ENCODE measurements around the gene CD81.

GRCh38 chr11:2379466-2380174 lies 2.5 kb downstream of the CD81 start:
- no peak for TF ChIP-seq EP300 (IDR thresholded peaks at IDR 0.05)
- TF ChIP-seq, protein P1, sequence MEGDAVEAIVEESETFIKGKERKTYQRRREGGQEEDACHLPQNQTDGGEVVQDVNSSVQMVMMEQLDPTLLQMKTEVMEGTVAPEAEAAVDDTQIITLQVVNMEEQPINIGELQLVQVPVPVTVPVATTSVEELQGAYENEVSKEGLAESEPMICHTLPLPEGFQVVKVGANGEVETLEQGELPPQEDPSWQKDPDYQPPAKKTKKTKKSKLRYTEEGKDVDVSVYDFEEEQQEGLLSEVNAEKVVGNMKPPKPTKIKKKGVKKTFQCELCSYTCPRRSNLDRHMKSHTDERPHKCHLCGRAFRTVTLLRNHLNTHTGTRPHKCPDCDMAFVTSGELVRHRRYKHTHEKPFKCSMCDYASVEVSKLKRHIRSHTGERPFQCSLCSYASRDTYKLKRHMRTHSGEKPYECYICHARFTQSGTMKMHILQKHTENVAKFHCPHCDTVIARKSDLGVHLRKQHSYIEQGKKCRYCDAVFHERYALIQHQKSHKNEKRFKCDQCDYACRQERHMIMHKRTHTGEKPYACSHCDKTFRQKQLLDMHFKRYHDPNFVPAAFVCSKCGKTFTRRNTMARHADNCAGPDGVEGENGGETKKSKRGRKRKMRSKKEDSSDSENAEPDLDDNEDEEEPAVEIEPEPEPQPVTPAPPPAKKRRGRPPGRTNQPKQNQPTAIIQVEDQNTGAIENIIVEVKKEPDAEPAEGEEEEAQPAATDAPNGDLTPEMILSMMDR (IDR thresholded peaks at IDR 0.05): no peak

Data from upper lobe of left lung (tissue), 4 donors.